ENCODE results near the gene WDFY2.

DNA sequence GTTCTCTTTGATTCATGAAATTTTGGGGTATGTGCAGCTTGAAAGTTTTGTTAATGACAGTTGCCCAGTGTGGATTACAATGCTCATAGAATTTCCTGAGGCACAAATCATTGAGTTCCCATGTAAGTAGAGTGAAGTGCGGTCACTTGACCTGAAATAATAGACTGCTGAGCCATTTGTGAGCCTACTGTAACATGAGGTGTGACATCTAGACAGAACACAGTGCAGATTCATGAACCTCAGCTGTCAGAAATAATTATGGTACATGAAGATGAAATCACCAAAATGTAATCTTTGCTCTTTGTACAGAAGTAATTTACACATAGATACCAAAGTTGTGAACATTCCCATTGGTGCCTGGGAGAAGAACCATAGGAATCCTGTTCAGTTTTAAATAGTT is 135.1 kb downstream of the WDFY2 start:
- TF ChIP-seq, protein P1, sequence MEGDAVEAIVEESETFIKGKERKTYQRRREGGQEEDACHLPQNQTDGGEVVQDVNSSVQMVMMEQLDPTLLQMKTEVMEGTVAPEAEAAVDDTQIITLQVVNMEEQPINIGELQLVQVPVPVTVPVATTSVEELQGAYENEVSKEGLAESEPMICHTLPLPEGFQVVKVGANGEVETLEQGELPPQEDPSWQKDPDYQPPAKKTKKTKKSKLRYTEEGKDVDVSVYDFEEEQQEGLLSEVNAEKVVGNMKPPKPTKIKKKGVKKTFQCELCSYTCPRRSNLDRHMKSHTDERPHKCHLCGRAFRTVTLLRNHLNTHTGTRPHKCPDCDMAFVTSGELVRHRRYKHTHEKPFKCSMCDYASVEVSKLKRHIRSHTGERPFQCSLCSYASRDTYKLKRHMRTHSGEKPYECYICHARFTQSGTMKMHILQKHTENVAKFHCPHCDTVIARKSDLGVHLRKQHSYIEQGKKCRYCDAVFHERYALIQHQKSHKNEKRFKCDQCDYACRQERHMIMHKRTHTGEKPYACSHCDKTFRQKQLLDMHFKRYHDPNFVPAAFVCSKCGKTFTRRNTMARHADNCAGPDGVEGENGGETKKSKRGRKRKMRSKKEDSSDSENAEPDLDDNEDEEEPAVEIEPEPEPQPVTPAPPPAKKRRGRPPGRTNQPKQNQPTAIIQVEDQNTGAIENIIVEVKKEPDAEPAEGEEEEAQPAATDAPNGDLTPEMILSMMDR (IDR thresholded peaks at IDR 0.05; ENCODE audit: insufficient read depth, low read length, poor library complexity, severe bottlenecking), result no peak
- no peak for TF ChIP-seq EZH2phosphoT487 (conservative IDR thresholded peaks at IDR 0.05; ENCODE audit: low read length)
